OCI-LY1 (cell line): ENCODE measurements around the gene NFIB.

Source experiments
- H2AFZ ChIP-seq: fragments of 200-600 bp; sonication (generic), shearing (Covaris generic); 2 replicates; pipeline ENCODE4 v1.6.0; 2014; ENCODE audit warnings: antibody characterized with exemption, mild to moderate bottlenecking, low read length
- H3F3A ChIP-seq: fragments of 200-600 bp; sonication (generic), shearing (Covaris generic); 2 replicates; pipeline ENCODE4 v1.6.0; 2014; ENCODE audit warnings: mild to moderate bottlenecking, antibody characterized with exemption, low read length, moderate library complexity; ENCODE audit not compliant: insufficient read depth
- H3K27ac ChIP-seq: fragments of 200-600 bp; sonication (generic); 2 replicates; pipeline ENCODE4 v1.5.1; 2014; ENCODE audit warnings: low read length, mixed run types, mild to moderate bottlenecking, low read depth; ENCODE audit not compliant: poor library complexity, severe bottlenecking
- H3K27me3 ChIP-seq: fragments of 200-600 bp; sonication (generic); 2 replicates; pipeline ENCODE4 v1.6.0; 2014; ENCODE audit warnings: antibody characterized with exemption, mild to moderate bottlenecking, low read length, moderate library complexity; ENCODE audit not compliant: insufficient read depth
- H3K36me3 ChIP-seq: fragments of 200-600 bp; sonication (generic); 2 replicates; pipeline ENCODE4 v1.6.1; 2014; ENCODE audit warnings: mild to moderate bottlenecking, antibody characterized with exemption, low read length, moderate library complexity, mixed read lengths; ENCODE audit not compliant: insufficient read depth
- H3K4me1 ChIP-seq: fragments of 200-600 bp; sonication (generic); 2 replicates; pipeline ENCODE4 v1.5.1; 2014; ENCODE audit warnings: mild to moderate bottlenecking, low read length, moderate library complexity; ENCODE audit not compliant: insufficient read depth, severe bottlenecking
- H3K4me2 ChIP-seq: fragments of 200-600 bp; sonication (generic), shearing (Covaris generic); 2 replicates; pipeline ENCODE4 v1.6.1; 2014; ENCODE audit warnings: low read length
- H3K4me3 ChIP-seq: fragments of 200-600 bp; sonication (generic); 2 replicates; pipeline ENCODE4 v1.5.1; 2014; ENCODE audit warnings: low read length, low read depth, mild to moderate bottlenecking, mixed read lengths; ENCODE audit not compliant: poor library complexity, severe bottlenecking
- H3K79me2 ChIP-seq: fragments of 200-600 bp; shearing (Covaris generic); 2 replicates; pipeline ENCODE4 v1.6.1; 2016; ENCODE audit warnings: mixed run types, low read length, mixed read lengths; ENCODE audit not compliant: insufficient read depth
- H3K9ac ChIP-seq: fragments of 200-600 bp; sonication (generic), shearing (Covaris generic); 2 replicates; pipeline ENCODE4 v1.6.1; 2014; ENCODE audit warnings: mild to moderate bottlenecking, low read length, mixed read lengths
- H3K9me2 ChIP-seq: fragments of 200-600 bp; sonication (generic), shearing (Covaris generic); 2 replicates; pipeline ENCODE4 v1.6.1; 2014; ENCODE audit warnings: low read depth, mild to moderate bottlenecking, low read length, mixed read lengths
- H3K9me3 ChIP-seq: fragments of 200-600 bp; shearing (Covaris generic); 2 replicates; pipeline ENCODE4 v1.6.1; 2014; ENCODE audit warnings: low read length, mixed read lengths
- H4K20me1 ChIP-seq: fragments of 200-600 bp; sonication (generic), shearing (Covaris generic); 2 replicates; pipeline ENCODE4 v1.6.0; 2016; ENCODE audit warnings: mild to moderate bottlenecking, low read length; ENCODE audit not compliant: insufficient read depth
- CTCF ChIP-seq: fragments of 200-600 bp; sonication (generic), shearing (Covaris generic); IDR thresholded peaks from 2 replicates; pipeline ENCODE4 v1.5.1; 2017; ENCODE audit warnings: mild to moderate bottlenecking, antibody characterized with exemption, low read length, moderate library complexity, mixed read lengths
- EZH2 ChIP-seq: fragments of 200-600 bp; sonication (generic), shearing (Covaris generic); IDR thresholded peaks from 2 replicates; pipeline ENCODE4 v1.8.0; 2017; ENCODE audit warnings: borderline replicate concordance, mixed run types, mild to moderate bottlenecking, antibody characterized with exemption, low read length, moderate library complexity, mixed read lengths

NFIB gene

GRCh38 chr9:14337615-14338014 is 23.7 kb upstream of the NFIB start:
- H3K27me3 ChIP-seq = no peaks in the 10 kb centered on the region
- no peaks in the 10 kb centered on the region for H3K9me3 ChIP-seq
- H3K79me2 ChIP-seq = no peaks in the 10 kb centered on the region
- no peak overlapping the region for H3K9ac ChIP-seq
- no peak overlapping the region for H3K4me2 ChIP-seq
- H3K4me1 ChIP-seq = no peaks in the 10 kb centered on the region
- H3F3A ChIP-seq = no peaks in the 10 kb centered on the region
- H2AFZ ChIP-seq = no peak overlapping the region
- H3K4me3 ChIP-seq = no peak overlapping the region
- H3K27ac ChIP-seq = no peak overlapping the region
- no peaks in the 10 kb centered on the region for H4K20me1 ChIP-seq
- H3K9me2 ChIP-seq = no peaks in the 10 kb centered on the region
- no peaks in the 10 kb centered on the region for H3K36me3 ChIP-seq
- TF ChIP-seq EZH2 = no peak
- TF ChIP-seq CTCF = no peak

- no peaks in the 10 kb centered on the region for H3K36me3 ChIP-seq
- no peak overlapping the region for H3K4me3 ChIP-seq
- no peaks in the 10 kb centered on the region for H4K20me1 ChIP-seq
- no peaks in the 10 kb centered on the region for H3K4me1 ChIP-seq
- H2AFZ ChIP-seq = no peak overlapping the region
- no peaks in the 10 kb centered on the region for H3K9me2 ChIP-seq
- no peaks in the 10 kb centered on the region for H3K9me3 ChIP-seq
- H3K4me2 ChIP-seq = no peak overlapping the region
- H3F3A ChIP-seq = no peaks in the 10 kb centered on the region
- no peaks in the 10 kb centered on the region for H3K27me3 ChIP-seq
- no peaks in the 10 kb centered on the region for H3K79me2 ChIP-seq
- H3K9ac ChIP-seq = no peak overlapping the region
- TF ChIP-seq EZH2 = no peak
- TF ChIP-seq CTCF = no peak
- H3K27ac ChIP-seq = no peak overlapping the region
Measured at GRCh38 chr9:14336244-14336643, 22.3 kb upstream of the NFIB start.

DNA sequence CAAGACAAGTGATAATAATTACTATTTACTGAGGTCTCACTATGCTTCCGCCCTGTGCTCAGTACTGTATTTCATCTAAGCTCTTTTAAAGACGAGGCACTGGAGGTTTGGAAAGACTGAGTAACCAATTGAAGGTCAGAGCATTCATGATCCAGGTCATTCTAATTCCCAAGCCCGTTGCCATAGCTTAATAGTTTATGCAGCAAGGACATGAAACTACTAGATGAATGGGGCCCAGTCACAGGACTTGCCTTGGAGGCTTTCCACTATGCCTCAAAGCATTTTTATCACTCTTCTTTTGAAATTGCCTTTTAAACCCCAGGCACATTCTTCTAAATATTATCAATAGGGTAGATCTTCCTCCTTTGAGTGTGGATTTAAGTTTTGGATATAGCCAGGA is 17.2 kb upstream of the NFIB start:
- Histone ChIP-seq H3K27ac (no peak overlapping the region), H3K36me3 (no peaks in the 10 kb centered on the region), H3F3A (no peaks in the 10 kb centered on the region), H3K9me2 (no peaks in the 10 kb centered on the region), H3K79me2 (no peaks in the 10 kb centered on the region), H3K27me3 (no peaks in the 10 kb centered on the region), H4K20me1 (no peaks in the 10 kb centered on the region), H3K4me1 (peaks cover 16% of the 10 kb centered on the region), H3K9me3 (no peaks in the 10 kb centered on the region), H3K4me3 (no peak overlapping the region), H3K9ac (no peak overlapping the region), H3K4me2 (no peak overlapping the region), H2AFZ (no peak overlapping the region)
- TF ChIP-seq EZH2 = no peak
- TF ChIP-seq CTCF = no peak
